ENCODE results near the gene NCS1.

Gene NCS1

GRCh38 chr9:130177898-130178805, 5.9 kb downstream of the NCS1 start:
- in situ Hi-C loops (cut with MboI; ENCODE audit: low pct_unique_long_range_greater_than_20kb, low sequenced_read_pairs, unreplicated experiment): no loop called here
- no peak for TF ChIP-seq CTCF (IDR thresholded peaks at IDR 0.05; ENCODE audit: extremely low read depth, insufficient read depth, missing control alignments)
- DNase-seq (ENCODE audit: low spot score): no peak

GRCh38 chr9:130179331-130179907, 7.2 kb downstream of the NCS1 start:
- in situ Hi-C loops (cut with MboI; ENCODE audit: low pct_unique_long_range_greater_than_20kb, low sequenced_read_pairs, unreplicated experiment): no loop called here
- DNase-seq (ENCODE audit: low spot score): no peak
- no peak for TF ChIP-seq CTCF (IDR thresholded peaks at IDR 0.05; ENCODE audit: extremely low read depth, insufficient read depth, missing control alignments)

GRCh38 chr9:130180516-130180915, 8.3 kb downstream of the NCS1 start:
- in situ Hi-C loops (cut with MboI; ENCODE audit: low pct_unique_long_range_greater_than_20kb, low sequenced_read_pairs, unreplicated experiment): no loop called here
- no peak for DNase-seq (ENCODE audit: low spot score)
- no peak for TF ChIP-seq CTCF (IDR thresholded peaks at IDR 0.05; ENCODE audit: extremely low read depth, insufficient read depth, missing control alignments)

- in situ Hi-C loops (cut with MboI; ENCODE audit: low pct_unique_long_range_greater_than_20kb, low sequenced_read_pairs, unreplicated experiment): no loop called here
- no peak for DNase-seq (ENCODE audit: low spot score)
- TF ChIP-seq CTCF (IDR thresholded peaks at IDR 0.05; ENCODE audit: extremely low read depth, insufficient read depth, missing control alignments): no peak
These were observed 9.6 kb downstream of the NCS1 start for GRCh38 chr9:130181678-130182380.

GRCh38 chr9:130182381-130182909, 10.2 kb downstream of the NCS1 start:
- no peak for TF ChIP-seq CTCF (IDR thresholded peaks at IDR 0.05; ENCODE audit: extremely low read depth, insufficient read depth, missing control alignments)
- in situ Hi-C loops (cut with MboI; ENCODE audit: low pct_unique_long_range_greater_than_20kb, low sequenced_read_pairs, unreplicated experiment): no loop called here
- DNase-seq (ENCODE audit: low spot score): no peak

GRCh38 chr9:130183133-130183762, 11.0 kb downstream of the NCS1 start:
- in situ Hi-C loops (cut with MboI; ENCODE audit: low pct_unique_long_range_greater_than_20kb, low sequenced_read_pairs, unreplicated experiment): no loop called here
- no peak for TF ChIP-seq CTCF (IDR thresholded peaks at IDR 0.05; ENCODE audit: extremely low read depth, insufficient read depth, missing control alignments)
- DNase-seq (ENCODE audit: low spot score): no peak

Measured in GM13977 (cell line).